OCI-LY7 (cell line): Measurements from ENCODE around the gene FAM193B. TPM values are rescaled to one million over a fixed set of nuclear protein-coding genes. Genes with fewer than 3 reads are reported as not detected.

ENCODE experiments used
- BruUV-seq: library from RNA; stranded (reverse); fragments of 400-500 nt; replicated peaks from 2 replicates; lab custom pipeline; 2021; lab: Mats Ljungman, UMichigan
- CTCF ChIA-PET: fragments of 300-600 bp; sonication (Branson Sonifier 250); formaldehyde crosslinking; loops from one replicate; lab custom pipeline; 2022; ENCODE audit warnings: antibody characterized with exemption; ENCODE audit not compliant: unreplicated experiment; lab: Charles Lee
- POLR2A ChIA-PET: fragments of 300-600 bp; sonication (Branson Sonifier 250); formaldehyde crosslinking; loops from one replicate; lab custom pipeline; 2022; ENCODE audit warnings: antibody characterized with exemption; lab: Charles Lee
- DNase-seq: peaks from one replicate; pipeline ENCODE4 v3.0.0-alpha.2; 2015; ENCODE audit warnings: low spot score
- H2AFZ ChIP-seq: fragments of 200-600 bp; sonication (generic), shearing (Covaris generic); 2 replicates; pipeline ENCODE4 v1.6.1; 2014; ENCODE audit warnings: mild to moderate bottlenecking, antibody characterized with exemption, low read length, moderate library complexity
- H3K27ac ChIP-seq: fragments of 200-600 bp; sonication (generic); 2 replicates; pipeline ENCODE4 v1.5.1; 2014; ENCODE audit warnings: mixed run types, low read depth, mild to moderate bottlenecking, moderate library complexity, low read length, inconsistent platforms; ENCODE audit not compliant: poor library complexity, severe bottlenecking
- H3K36me3 ChIP-seq: fragments of 200-600 bp; sonication (generic); 2 replicates; pipeline ENCODE4 v1.6.1; 2014; ENCODE audit warnings: mild to moderate bottlenecking, antibody characterized with exemption, low read length, moderate library complexity, mixed read lengths; ENCODE audit not compliant: insufficient read depth
- H3K4me1 ChIP-seq: fragments of 200-600 bp; sonication (generic); 2 replicates; pipeline ENCODE4 v1.5.1; 2014; ENCODE audit warnings: mild to moderate bottlenecking, low read length; ENCODE audit not compliant: insufficient read depth, poor library complexity, severe bottlenecking
- H3K4me2 ChIP-seq: fragments of 200-600 bp; sonication (generic); 2 replicates; pipeline ENCODE4 v1.6.1; 2014; ENCODE audit warnings: mild to moderate bottlenecking, low read length
- H3K4me3 ChIP-seq: fragments of 200-600 bp; sonication (generic); 2 replicates; pipeline ENCODE4 v1.5.1; 2014; ENCODE audit warnings: mild to moderate bottlenecking, low read depth, low read length; ENCODE audit not compliant: poor library complexity, severe bottlenecking
- H3K79me2 ChIP-seq: fragments of 200-600 bp; sonication (generic); 2 replicates; pipeline ENCODE4 v1.6.1; 2016; ENCODE audit warnings: low read depth, mild to moderate bottlenecking, low read length, moderate library complexity, mixed read lengths; ENCODE audit not compliant: insufficient read depth
- H3K9me2 ChIP-seq: fragments of 200-600 bp; sonication (generic); 2 replicates; pipeline ENCODE4 v1.6.1; 2016; ENCODE audit warnings: mild to moderate bottlenecking, low read length, mixed read lengths; ENCODE audit not compliant: insufficient read depth
- H3K9me3 ChIP-seq: fragments of 200-600 bp; sonication (generic); 2 replicates; pipeline ENCODE4 v1.6.1; 2014; ENCODE audit warnings: mild to moderate bottlenecking, mixed run types, low read length, mixed read lengths
- H4K20me1 ChIP-seq: fragments of 200-600 bp; sonication (generic); 2 replicates; pipeline ENCODE4 v1.6.1; 2014; ENCODE audit warnings: mild to moderate bottlenecking, antibody characterized with exemption, low read length, moderate library complexity, mixed read lengths; ENCODE audit not compliant: insufficient read depth
- CTCF ChIP-seq: fragments of 200-600 bp; sonication (generic); conservative IDR thresholded peaks from 2 replicates; pipeline ENCODE4 v1.5.1; 2014; ENCODE audit warnings: mild to moderate bottlenecking, antibody characterized with exemption, low read length, moderate library complexity, mixed read lengths
- EZH2phosphoT487 ChIP-seq: fragments of 200-600 bp; sonication (generic); IDR thresholded peaks from 2 replicates; pipeline ENCODE4 v1.6.1; 2018; ENCODE audit warnings: low read depth, borderline replicate concordance, mild to moderate bottlenecking, mixed run types, antibody characterized with exemption, low read length, moderate library complexity, mixed read lengths
- intact Hi-C: fragments of 100-400 bp; cut with micrococcal nuclease; formaldehyde crosslinking; loops from one replicate; pipeline ENCODE4 v1.10.0; 2022; ENCODE audit not compliant: unreplicated experiment
- total RNA-seq, 2 experiments: library from RNA; depleted of rRNA in 1 of 2; stranded (reverse); fragments of >200 nt in 1 of 2; shearing (Covaris generic) in 1 of 2; gene quantifications; 2 replicates each; pipeline ENCODE4 v1.2.3, GENCODE V29; 2014 to 2022

FAM193B gene
- total RNA-seq, 2 experiments from 2014 or later, result 63.2 to 104 TPM

DNA sequence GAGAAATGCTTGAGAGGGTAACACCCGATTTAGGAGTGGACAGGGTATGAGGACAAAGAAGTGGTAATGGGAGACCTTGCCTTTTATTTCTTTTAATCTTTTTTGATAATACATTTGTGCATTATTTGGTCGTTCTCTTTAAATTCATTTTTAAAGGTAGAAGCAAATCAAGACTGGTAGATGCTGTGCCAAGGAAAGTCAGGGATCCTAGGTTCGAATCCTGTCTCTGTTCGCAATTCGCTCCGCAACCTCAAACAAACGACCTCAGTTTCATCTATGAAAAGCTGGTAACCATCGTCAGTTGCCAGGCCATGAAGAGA lies 37.3 kb upstream of the FAM193B start:
- H3K4me3 ChIP-seq, result peak overlapping the region; percentile 91
- BruUV-seq, result no TSS peak
- no peak for DNase-seq
- ChIA-PET POLR2A (interaction anchor here (0.8 to 1.4 kb wide), 2 partner anchors 9 to 610 kb away, joined by 3 to 4 read pairs; no protein-coding TSS in a partner anchor), CTCF (interaction anchor here (1.2 kb wide), 1 partner anchor 81 kb away, joined by 3 read pairs; no protein-coding TSS in a partner anchor)
- H3K4me2 ChIP-seq, result peak overlapping the region; percentile 66
- no peak for TF ChIP-seq EZH2phosphoT487
- no peak for TF ChIP-seq CTCF
- peaks cover 37% of the 10 kb centered on the region for H3K36me3 ChIP-seq
- intact Hi-C loops, result loop anchor here (2.0 to 10.0 kb wide), 3 partner anchors 83 to 473 kb away; partner anchors contain the start of genes DOK3, F12 and PFN3
- no peak overlapping the region for H3K27ac ChIP-seq
- peaks cover 17% of the 10 kb centered on the region for H3K4me1 ChIP-seq
- peak overlapping the region; percentile 71; the same call in 1 of the 2 replicates for H2AFZ ChIP-seq
- no peaks in the 10 kb centered on the region for H3K9me3 ChIP-seq
- no peaks in the 10 kb centered on the region for H3K9me2 ChIP-seq
- H3K79me2 ChIP-seq, result peaks cover 21% of the 10 kb centered on the region
- H4K20me1 ChIP-seq, result 0 out of 2 replicates have a peak, but pooled peaks cover 5% of the 10 kb centered on the region

GRCh38 chr5:177590406-177590805 lies 36.0 kb upstream of the FAM193B start:
- DNase-seq, result no peak
- no TSS peak for BruUV-seq
- ChIA-PET POLR2A (no interaction called here), CTCF (no interaction called here)
- Histone ChIP-seq H3K9me2 (no peaks in the 10 kb centered on the region), H3K4me3 (no peak overlapping the region), H3K9me3 (no peaks in the 10 kb centered on the region), H3K79me2 (peaks cover 21% of the 10 kb centered on the region), H4K20me1 (0 out of 2 replicates have a peak, but pooled peaks cover 5% of the 10 kb centered on the region), H3K4me1 (peaks cover 23% of the 10 kb centered on the region), H3K36me3 (peaks cover 24% of the 10 kb centered on the region), H3K4me2 (no peak overlapping the region), H3K27ac (no peak overlapping the region), H2AFZ (no peak overlapping the region)
- no peak for TF ChIP-seq EZH2phosphoT487
- no peak for TF ChIP-seq CTCF
- intact Hi-C loops, result loop anchor here (10.0 kb wide), 2 partner anchors 186 to 474 kb away; partner anchors contain the start of genes F12 and PFN3

- POLR2A ChIA-PET, result interaction anchor here (0.6 to 0.7 kb wide), 2 partner anchors 66 to 1438 kb away, joined by 4 to 5 read pairs; no protein-coding TSS in a partner anchor
Measured at GRCh38 chr5:177588413-177588909, 34.1 kb upstream of the FAM193B start.

More at GRCh38 chr5:177588413-177588909, 34.1 kb upstream of the FAM193B start:
- no peak overlapping the region for H2AFZ ChIP-seq
- no TSS peak for BruUV-seq
- TF ChIP-seq EZH2phosphoT487 (no peak), CTCF (no peak)
- H3K79me2 ChIP-seq, result peaks cover 14% of the 10 kb centered on the region
- H3K9me2 ChIP-seq, result no peaks in the 10 kb centered on the region
- no peak overlapping the region for H3K4me3 ChIP-seq
- no peak overlapping the region for H3K27ac ChIP-seq
- intact Hi-C loops, result no loop called here
- peaks cover 20% of the 10 kb centered on the region for H3K4me1 ChIP-seq
- H3K9me3 ChIP-seq, result no peaks in the 10 kb centered on the region
- DNase-seq, result no peak
- no peak overlapping the region for H3K4me2 ChIP-seq
- CTCF ChIA-PET, result no interaction called here
- H3K36me3 ChIP-seq, result peaks cover 5% of the 10 kb centered on the region
- H4K20me1 ChIP-seq, result 0 out of 2 replicates have a peak, but pooled peaks cover 5% of the 10 kb centered on the region
